Measurements from ENCODE around the gene CFAP298. TPM values are rescaled to one million over a fixed set of nuclear protein-coding genes. Genes with fewer than 3 reads are reported as not detected.
"Not testable (repeated sequence)": the region's sequence is repeated elsewhere in the genome, so short reads cannot be mapped to it uniquely, and the experiment has no call there.

The CFAP298 gene
- total and polyA plus RNA-seq, 10 of the 15 experiments (the other 5 are each of a cell fraction or from before 2014, with no cell fraction given) = 9.5 to 79.1 (median 30.2) TPM

DNA sequence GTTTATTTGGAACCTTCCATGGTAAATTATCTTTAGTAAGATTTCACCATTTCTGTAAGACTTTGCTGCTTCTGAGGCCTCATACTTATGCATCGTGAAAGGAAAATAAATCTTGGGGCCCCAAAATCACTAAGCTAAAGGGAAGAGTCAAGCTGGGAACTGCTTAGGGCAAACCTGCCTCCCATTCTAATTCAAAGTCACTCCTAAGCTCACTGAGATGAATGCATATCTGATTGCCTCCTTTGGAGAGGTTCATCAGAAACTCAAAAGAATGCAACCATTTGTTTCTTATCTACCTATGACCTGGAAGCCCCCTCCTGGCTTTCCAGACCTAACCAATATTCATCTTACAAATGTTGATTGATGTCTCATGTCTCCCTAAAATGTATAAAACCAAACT, 50.7 kb downstream of the CFAP298 start:
- H3K4me1 ChIP-seq (ENCODE audit: control insufficient read depth, insufficient read depth, low read length); in situ Hi-C loops (cut with MboI); ATAC-seq; DNase-seq (ENCODE audit: low read depth, low spot score); H3K9me3 ChIP-seq (replicated peaks; ENCODE audit: control insufficient read depth, insufficient read depth, low read length); H4K20me1 ChIP-seq (ENCODE audit: control insufficient read depth, insufficient read depth); POLR2A ChIA-PET; H3K9ac ChIP-seq (ENCODE audit: control insufficient read depth, insufficient read depth, low read length); H3K4me3 ChIP-seq; H2AFZ ChIP-seq (ENCODE audit: control insufficient read depth, low read depth, low read length); RAD21 ChIA-PET (ENCODE audit: unreplicated experiment); SMC1A ChIA-PET (ENCODE audit: uncharacterized antibody, unreplicated experiment); H3K27me3 ChIP-seq (replicated peaks in 1 of 2; ENCODE audit: control insufficient read depth in 2 of 2, insufficient read depth in 2 of 2, low read length in 1 of 2); H3K27ac ChIP-seq (ENCODE audit: control insufficient read depth, insufficient read depth); FAIRE-seq; BruUV-seq (replicated peaks); H3K4me2 ChIP-seq (ENCODE audit: control insufficient read depth, insufficient read depth); H3K79me2 ChIP-seq (ENCODE audit: control insufficient read depth, insufficient read depth, low read length); H3K36me3 ChIP-seq (ENCODE audit: control insufficient read depth in 2 of 2, insufficient read depth in 2 of 2, low read length in 1 of 2): not testable (repeated sequence)
- WGBS (ENCODE audit: insufficient coverage, insufficient replicate concordance, low lambda C conversion rate, missing lambda C conversion rate) = 50% methylated on average over 1 of the region's 1 CpG
- intact Hi-C loops (cut with micrococcal nuclease; ENCODE audit: unreplicated experiment) = loop anchor here (10.0 kb wide), 1 partner anchor 157 kb away; no protein-coding TSS in a partner anchor
- CTCF ChIA-PET = interaction anchor here (0.6 to 1.5 kb wide), 3 partner anchors 9 to 40 kb away, joined by 3 to 5 read pairs (median 4); no protein-coding TSS in a partner anchor

DNA sequence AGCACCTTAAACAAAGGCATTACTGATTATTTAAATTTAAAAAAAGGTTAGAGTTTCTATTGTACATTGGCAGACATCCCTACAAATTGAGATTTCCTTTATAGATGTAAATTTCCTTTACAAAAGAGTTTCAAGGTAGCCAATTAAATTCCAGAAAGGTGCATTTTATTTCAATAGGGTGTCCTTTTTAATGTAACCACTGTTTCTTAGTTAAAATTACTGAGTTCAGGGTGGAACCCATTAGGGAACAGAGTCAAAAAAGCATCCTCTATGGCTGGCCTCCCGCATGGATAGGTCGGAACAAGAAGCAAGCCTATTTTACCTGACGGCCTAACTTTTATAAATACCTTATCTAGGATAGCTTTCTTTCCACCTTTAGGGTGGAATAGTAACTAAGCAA, 51.3 kb downstream of the CFAP298 start:
- POLR2A ChIA-PET = no interaction called here
- Histone ChIP-seq H3K9ac (ENCODE audit: control insufficient read depth, insufficient read depth, low read length) (no peak overlapping the region), H3K9me3 (replicated peaks; ENCODE audit: control insufficient read depth, insufficient read depth, low read length) (peaks cover 1% of the 10 kb centered on the region; the same call in 1 of the 3 replicates), H3K79me2 (ENCODE audit: control insufficient read depth, insufficient read depth, low read length) (no peaks in the 10 kb centered on the region), H3K27ac (ENCODE audit: control insufficient read depth, insufficient read depth) (no peak overlapping the region), H3K36me3 (ENCODE audit: control insufficient read depth in 2 of 2, insufficient read depth in 2 of 2, low read length in 1 of 2) (no peaks in the 10 kb centered on the region), H3K4me1 (ENCODE audit: control insufficient read depth, insufficient read depth, low read length) (no peaks in the 10 kb centered on the region), H3K4me2 (ENCODE audit: control insufficient read depth, insufficient read depth) (no peak overlapping the region), H2AFZ (ENCODE audit: control insufficient read depth, low read depth, low read length) (no peak overlapping the region), H3K27me3 (replicated peaks in 1 of 2; ENCODE audit: control insufficient read depth in 2 of 2, insufficient read depth in 2 of 2, low read length in 1 of 2) (no peaks in the 10 kb centered on the region), H3K4me3 (no peak overlapping the region), H4K20me1 (ENCODE audit: control insufficient read depth, insufficient read depth) (no peaks in the 10 kb centered on the region)
- 78% methylated on average over 3 of the region's 3 CpGs for WGBS (ENCODE audit: insufficient coverage, insufficient replicate concordance, low lambda C conversion rate, missing lambda C conversion rate)
- in situ Hi-C loops (cut with MboI) = no loop called here
- CTCF ChIA-PET = interaction anchor here (1.4 kb wide), 1 partner anchor 9 kb away, joined by 5 read pairs; no protein-coding TSS in a partner anchor
- no TSS peak for BruUV-seq (replicated peaks)
- FAIRE-seq (no peak), DNase-seq (ENCODE audit: low read depth, low spot score) (no peak), ATAC-seq (no peak)
- TF ChIP-seq ZNF207 (IDR thresholded peaks at IDR 0.05; ENCODE audit: borderline replicate concordance) = no peak
- no peak for TF ChIP-seq NFIC (IDR thresholded peaks at IDR 0.05; ENCODE audit: low read depth, low read length)
- no peak for TF ChIP-seq SREBF1 (IDR thresholded peaks at IDR 0.05; ENCODE audit: low read length)
- TF ChIP-seq NFYB (IDR thresholded peaks at IDR 0.05; ENCODE audit: insufficient read depth, low read depth, low read length) = no peak
- TF ChIP-seq, protein P1, sequence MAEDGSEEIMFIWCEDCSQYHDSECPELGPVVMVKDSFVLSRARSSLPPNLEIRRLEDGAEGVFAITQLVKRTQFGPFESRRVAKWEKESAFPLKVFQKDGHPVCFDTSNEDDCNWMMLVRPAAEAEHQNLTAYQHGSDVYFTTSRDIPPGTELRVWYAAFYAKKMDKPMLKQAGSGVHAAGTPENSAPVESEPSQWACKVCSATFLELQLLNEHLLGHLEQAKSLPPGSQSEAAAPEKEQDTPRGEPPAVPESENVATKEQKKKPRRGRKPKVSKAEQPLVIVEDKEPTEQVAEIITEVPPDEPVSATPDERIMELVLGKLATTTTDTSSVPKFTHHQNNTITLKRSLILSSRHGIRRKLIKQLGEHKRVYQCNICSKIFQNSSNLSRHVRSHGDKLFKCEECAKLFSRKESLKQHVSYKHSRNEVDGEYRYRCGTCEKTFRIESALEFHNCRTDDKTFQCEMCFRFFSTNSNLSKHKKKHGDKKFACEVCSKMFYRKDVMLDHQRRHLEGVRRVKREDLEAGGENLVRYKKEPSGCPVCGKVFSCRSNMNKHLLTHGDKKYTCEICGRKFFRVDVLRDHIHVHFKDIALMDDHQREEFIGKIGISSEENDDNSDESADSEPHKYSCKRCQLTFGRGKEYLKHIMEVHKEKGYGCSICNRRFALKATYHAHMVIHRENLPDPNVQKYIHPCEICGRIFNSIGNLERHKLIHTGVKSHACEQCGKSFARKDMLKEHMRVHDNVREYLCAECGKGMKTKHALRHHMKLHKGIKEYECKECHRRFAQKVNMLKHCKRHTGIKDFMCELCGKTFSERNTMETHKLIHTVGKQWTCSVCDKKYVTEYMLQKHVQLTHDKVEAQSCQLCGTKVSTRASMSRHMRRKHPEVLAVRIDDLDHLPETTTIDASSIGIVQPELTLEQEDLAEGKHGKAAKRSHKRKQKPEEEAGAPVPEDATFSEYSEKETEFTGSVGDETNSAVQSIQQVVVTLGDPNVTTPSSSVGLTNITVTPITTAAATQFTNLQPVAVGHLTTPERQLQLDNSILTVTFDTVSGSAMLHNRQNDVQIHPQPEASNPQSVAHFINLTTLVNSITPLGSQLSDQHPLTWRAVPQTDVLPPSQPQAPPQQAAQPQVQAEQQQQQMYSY (CRISPR knock-in tag; IDR thresholded peaks at IDR 0.05) = no peak
- TF ChIP-seq SMC3 (IDR thresholded peaks at IDR 0.05; ENCODE audit: borderline replicate concordance, low read length) = no peak
- no peak for TF ChIP-seq POLR2A (IDR thresholded peaks at IDR 0.05; ENCODE audit: low read depth, low read length)
- TF ChIP-seq EZH2 (IDR thresholded peaks at IDR 0.05; ENCODE audit: borderline replicate concordance, control insufficient read depth, low read depth, low read length) = no peak
- SMC1A ChIA-PET (ENCODE audit: uncharacterized antibody, unreplicated experiment) = no interaction called here
- intact Hi-C loops (cut with micrococcal nuclease; ENCODE audit: unreplicated experiment) = loop anchor here (10.0 kb wide), 1 partner anchor 156 kb away; no protein-coding TSS in a partner anchor
- RAD21 ChIA-PET (ENCODE audit: unreplicated experiment) = no interaction called here
